GM12875 (cell line): Measurements from ENCODE around the gene TULP4.

Source experiments
- H3K4me3 ChIP-seq: one replicate; pipeline ENCODE4 v1.5.1; 2011; ENCODE audit warnings: low read depth, low read length, control low read depth
- CTCF ChIP-seq: IDR thresholded peaks from 2 replicates; pipeline ENCODE4 v1.5.1; 2011; ENCODE audit warnings: low read depth, mild to moderate bottlenecking, control low read depth, inconsistent platforms, low read length, moderate library complexity, borderline replicate concordance; ENCODE audit not compliant: insufficient read depth

TULP4 gene

DNA sequence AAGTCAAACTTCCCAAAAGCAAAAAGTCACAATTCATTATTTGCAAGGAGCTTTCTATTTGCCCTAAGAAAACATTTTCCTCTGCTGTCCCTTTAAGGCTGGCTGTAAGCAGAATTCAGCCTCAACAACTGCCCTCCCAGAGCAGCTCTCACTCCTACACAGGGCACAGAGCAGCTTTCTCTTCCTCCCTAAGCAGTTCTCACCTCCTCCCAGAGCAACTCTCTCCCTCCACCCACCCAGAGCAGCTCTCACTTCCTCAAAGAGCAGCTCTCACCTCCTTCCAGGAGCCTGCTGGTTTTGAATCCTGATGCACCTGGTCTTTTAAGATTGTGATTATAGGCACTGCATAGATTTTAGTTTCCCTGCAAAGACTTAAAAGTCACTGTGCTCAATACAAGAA, 127.0 kb downstream of the TULP4 start:
- TF ChIP-seq CTCF, result no peak
- no peak overlapping the region for H3K4me3 ChIP-seq

DNA sequence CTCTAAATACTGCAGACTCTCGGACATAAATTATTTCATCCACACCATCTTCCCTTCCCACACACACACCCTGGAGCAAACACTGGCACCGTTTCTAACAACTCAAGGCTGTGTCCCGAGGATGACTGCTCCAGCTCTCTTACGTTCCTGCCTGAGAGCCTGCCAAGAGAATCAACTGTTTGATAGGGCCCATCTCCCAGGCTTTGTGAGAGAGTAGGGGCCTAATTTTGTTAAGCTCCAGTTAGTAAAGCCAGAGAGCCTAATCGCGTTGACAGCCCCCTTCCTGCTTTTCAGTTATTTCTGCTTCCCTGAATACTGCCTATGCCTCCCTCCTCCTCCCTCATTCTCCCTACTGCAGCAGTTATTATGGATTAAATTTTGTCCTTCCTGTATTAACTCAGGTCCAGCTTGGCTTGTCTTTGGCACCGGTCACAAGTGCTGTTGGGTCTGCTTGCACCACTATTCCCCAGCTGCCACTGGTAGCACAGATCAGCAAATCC, 129.5 kb downstream of the TULP4 start:
- no peak for TF ChIP-seq CTCF
- no peak overlapping the region for H3K4me3 ChIP-seq

DNA sequence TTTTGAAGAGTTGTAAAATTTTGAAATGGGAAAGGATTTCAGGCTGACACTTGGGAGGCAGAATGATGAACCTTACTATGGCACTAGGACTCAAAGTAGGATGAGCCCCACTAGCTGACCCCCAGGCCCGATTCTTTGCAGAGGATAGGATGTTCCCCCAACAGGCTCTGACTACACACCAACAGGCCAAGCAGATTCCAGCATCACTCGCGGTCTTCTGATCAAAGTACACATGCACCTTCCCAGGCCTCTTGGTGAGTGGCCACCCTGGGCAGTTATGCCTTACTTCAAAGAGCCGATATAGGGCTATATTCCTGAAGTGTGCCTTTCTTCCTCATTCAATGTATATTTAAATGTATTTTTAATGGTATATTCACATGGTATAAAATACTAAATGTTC, 130.0 kb downstream of the TULP4 start:
- no peak for TF ChIP-seq CTCF
- no peak overlapping the region for H3K4me3 ChIP-seq

DNA sequence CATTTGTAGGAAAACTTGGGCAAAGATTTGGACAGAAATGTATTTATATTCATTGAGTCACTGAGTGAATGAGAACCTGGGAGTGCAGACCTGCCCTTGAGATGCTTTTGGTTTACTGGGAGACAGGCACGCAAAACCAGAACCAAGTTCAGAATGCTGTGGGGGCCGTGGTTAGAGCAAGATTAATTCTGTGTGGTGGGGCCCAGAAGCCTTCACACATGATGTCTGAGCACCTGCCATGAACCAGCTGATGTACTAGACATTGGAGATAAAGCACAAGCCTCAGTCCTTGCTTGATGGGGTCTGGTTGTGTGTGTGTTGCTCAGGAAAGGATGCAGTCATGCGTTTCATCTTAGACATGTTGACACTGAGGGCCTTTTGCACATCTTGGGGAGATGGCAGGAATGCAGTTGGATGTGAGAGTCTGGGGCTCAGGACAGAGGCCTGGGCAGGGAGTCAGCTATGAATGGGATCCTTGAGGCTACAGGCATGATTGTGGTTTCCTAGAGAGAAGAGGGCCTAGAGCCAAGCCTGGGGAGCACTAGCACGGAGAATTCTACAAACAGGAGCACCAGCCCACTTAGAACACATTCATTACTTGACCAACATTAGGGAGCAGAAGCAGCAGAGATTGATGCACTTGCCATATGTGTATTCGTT, 133.3 kb downstream of the TULP4 start:
- H3K4me3 ChIP-seq, result no peak overlapping the region
- TF ChIP-seq CTCF, result no peak

DNA sequence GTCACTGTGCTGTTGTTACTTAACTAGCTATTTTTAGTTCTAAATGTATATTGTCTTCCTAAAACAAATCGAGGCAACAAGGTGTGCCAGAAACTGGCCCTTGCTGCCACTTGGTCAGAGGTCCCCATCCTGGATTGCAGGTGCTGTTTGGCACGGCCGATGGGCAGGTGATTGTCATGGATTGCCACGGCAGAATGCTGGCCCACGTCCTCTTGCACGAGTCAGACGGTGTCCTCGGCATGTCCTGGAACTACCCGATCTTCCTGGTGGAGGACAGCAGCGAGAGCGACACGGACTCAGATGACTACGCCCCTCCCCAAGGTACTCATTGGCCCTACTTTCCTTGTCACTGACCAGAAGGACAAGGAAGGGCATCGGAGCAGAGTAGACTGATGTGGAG, 136.6 kb downstream of the TULP4 start:
- TF ChIP-seq CTCF, result no peak
- H3K4me3 ChIP-seq, result no peak overlapping the region

DNA sequence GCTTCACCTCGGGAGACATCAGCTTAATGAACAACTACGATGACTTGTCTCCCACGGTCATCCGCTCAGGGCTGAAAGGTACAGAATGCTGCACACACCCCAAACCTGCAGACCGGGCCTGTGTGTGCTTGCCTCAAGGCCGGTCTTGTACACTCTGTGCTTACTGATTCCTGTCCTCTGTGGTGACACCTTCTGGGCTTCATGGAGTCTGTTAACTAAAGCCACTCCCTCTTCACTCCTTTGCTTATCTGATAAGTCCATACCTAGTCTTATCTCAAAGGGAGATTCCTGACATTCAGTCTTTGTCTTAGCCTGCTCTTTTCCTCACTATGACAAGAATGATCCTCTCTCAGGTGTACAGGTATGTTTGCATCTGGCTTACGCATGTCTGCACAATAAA, 139.9 kb downstream of the TULP4 start:
- no peak for TF ChIP-seq CTCF
- no peak overlapping the region for H3K4me3 ChIP-seq

DNA sequence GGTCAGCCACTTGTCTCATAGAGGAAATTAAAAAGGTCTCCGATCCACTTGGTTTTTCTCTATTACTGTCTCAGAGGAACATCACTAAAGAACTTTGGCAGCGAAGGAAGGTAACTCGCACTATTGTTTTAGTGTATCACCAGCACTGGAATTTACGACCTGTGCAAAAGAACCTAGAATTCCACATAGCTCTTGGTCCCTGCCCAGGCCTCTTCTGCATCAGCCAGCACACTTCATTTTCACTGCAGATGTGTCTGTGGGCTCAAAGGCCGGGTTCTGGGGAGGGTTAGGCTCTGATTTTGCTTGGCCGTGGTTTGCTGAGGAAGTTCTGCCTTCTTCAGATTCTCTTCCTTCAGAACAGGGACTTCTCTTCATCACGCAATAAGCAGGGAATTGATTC, 144.9 kb downstream of the TULP4 start:
- TF ChIP-seq CTCF, result no peak
- H3K4me3 ChIP-seq, result no peak overlapping the region
